Liver (tissue), 3 donors: ENCODE results near the gene SFXN3.

Experiments used
- ATF3 ChIP-seq: IDR thresholded peaks from 2 replicates; pipeline ENCODE4 v1.6.1; 2016; ENCODE audit warnings: antibody characterized with exemption
- CTCF ChIP-seq: fragments of 150-350 bp; IDR thresholded peaks from 2 replicates; pipeline ENCODE4 v1.5.1; 2017; ENCODE audit warnings: improper control_type of control experiment, low read depth, low read length; ENCODE audit not compliant: missing input control
- EGR1 ChIP-seq, 2 donors: IDR thresholded peaks; 2 replicates each; pipeline ENCODE4 v1.6.1; 2016 to 2018; ENCODE audit warnings: antibody characterized with exemption in 2 of 2, low read depth in 2 of 2
- GABPA ChIP-seq, 2 donors: IDR thresholded peaks in 1 of 2; conservative IDR thresholded peaks in 1 of 2; 2 replicates each; pipeline ENCODE4 v1.6.1; 2016; ENCODE audit warnings: antibody characterized with exemption in 2 of 2, mild to moderate bottlenecking in 1 of 2, moderate library complexity in 1 of 2
- JUND ChIP-seq, 2 donors: IDR thresholded peaks; 2 replicates each; pipeline ENCODE4 v1.6.1; 2016; ENCODE audit warnings: antibody characterized with exemption in 2 of 2
- MAX ChIP-seq: IDR thresholded peaks from 2 replicates; pipeline ENCODE4 v1.6.1; 2016; ENCODE audit warnings: antibody characterized with exemption
- NR2F2 ChIP-seq: IDR thresholded peaks from 2 replicates; pipeline ENCODE4 v1.6.1; 2016; ENCODE audit warnings: antibody characterized with exemption
- RAD21 ChIP-seq, 2 donors: IDR thresholded peaks; 2 replicates each; pipeline ENCODE4 v1.6.1; 2016; ENCODE audit warnings: antibody characterized with exemption in 2 of 2, mild to moderate bottlenecking in 2 of 2
- REST ChIP-seq: IDR thresholded peaks from 2 replicates; pipeline ENCODE4 v1.6.1; 2016; ENCODE audit warnings: antibody characterized with exemption, mild to moderate bottlenecking
- RXRA ChIP-seq, 2 donors: IDR thresholded peaks; 2 replicates each; pipeline ENCODE4 v1.6.1; 2017 to 2018; ENCODE audit warnings: antibody characterized with exemption in 2 of 2, mild to moderate bottlenecking in 1 of 2
- TAF1 ChIP-seq: conservative IDR thresholded peaks from 2 replicates; pipeline ENCODE4 v1.6.1; 2016; ENCODE audit warnings: antibody characterized with exemption, mild to moderate bottlenecking
- YY1 ChIP-seq: IDR thresholded peaks from 2 replicates; pipeline ENCODE4 v1.6.1; 2016; ENCODE audit warnings: antibody characterized with exemption, mild to moderate bottlenecking
- ZBTB33 ChIP-seq: IDR thresholded peaks from 2 replicates; pipeline ENCODE4 v1.6.1; 2016; ENCODE audit warnings: antibody characterized with exemption
- donor health status: healthy.
- donor health status: healthy.

GRCh38 chr10:101020427-101021075 is 10.5 kb upstream of the SFXN3 start:
- TF ChIP-seq CTCF (no peak), REST (no peak), JUND (IDR thresholded peaks at IDR 0.05) (no peak), ATF3 (no peak), RXRA (IDR thresholded peaks at IDR 0.05) (no peak), ZBTB33 (no peak), MAX (no peak), TAF1 (no peak), EGR1 (IDR thresholded peaks at IDR 0.05; ENCODE audit: low read depth in 2 of 2) (no peak), RAD21 (IDR thresholded peaks at IDR 0.05) (no peak), NR2F2 (no peak), GABPA (IDR thresholded peaks at IDR 0.05 in 1 of 2, conservative IDR thresholded peaks at IDR 0.05 in 1 of 2) (no peak), YY1 (no peak)
